ENCODE measurements around the gene COMMD4. TPM values are rescaled to one million over a fixed set of nuclear protein-coding genes. Genes with fewer than 3 reads are reported as not detected.
"Not testable (repeated sequence)": the region's sequence is repeated elsewhere in the genome, so short reads cannot be mapped to it uniquely, and the experiment has no call there.

Gene COMMD4
- polyA plus RNA-seq, 1 of the 3 experiments (the other 2 are of a cell fraction) = 223 TPM

DNA sequence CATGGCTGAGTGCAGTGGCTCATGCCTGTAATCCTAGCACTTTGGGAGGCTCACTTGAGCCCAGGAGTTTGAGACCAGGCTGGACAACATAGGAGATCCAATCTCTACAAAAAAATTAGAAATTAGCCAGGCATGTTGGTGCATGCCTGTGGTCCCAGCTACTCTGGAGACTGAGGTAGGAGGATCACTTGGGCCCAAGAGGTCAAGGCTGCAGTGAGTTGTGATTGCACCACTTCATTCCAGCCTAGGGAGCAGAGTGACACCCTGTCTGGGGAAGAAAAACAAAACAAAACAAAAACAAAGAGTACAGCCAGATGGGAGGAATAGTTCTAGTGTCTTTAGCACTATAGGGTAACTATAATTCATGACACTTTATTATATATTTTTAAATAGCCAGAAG, 26.2 kb upstream of the COMMD4 start (continued):
- TF ChIP-seq, protein P1, sequence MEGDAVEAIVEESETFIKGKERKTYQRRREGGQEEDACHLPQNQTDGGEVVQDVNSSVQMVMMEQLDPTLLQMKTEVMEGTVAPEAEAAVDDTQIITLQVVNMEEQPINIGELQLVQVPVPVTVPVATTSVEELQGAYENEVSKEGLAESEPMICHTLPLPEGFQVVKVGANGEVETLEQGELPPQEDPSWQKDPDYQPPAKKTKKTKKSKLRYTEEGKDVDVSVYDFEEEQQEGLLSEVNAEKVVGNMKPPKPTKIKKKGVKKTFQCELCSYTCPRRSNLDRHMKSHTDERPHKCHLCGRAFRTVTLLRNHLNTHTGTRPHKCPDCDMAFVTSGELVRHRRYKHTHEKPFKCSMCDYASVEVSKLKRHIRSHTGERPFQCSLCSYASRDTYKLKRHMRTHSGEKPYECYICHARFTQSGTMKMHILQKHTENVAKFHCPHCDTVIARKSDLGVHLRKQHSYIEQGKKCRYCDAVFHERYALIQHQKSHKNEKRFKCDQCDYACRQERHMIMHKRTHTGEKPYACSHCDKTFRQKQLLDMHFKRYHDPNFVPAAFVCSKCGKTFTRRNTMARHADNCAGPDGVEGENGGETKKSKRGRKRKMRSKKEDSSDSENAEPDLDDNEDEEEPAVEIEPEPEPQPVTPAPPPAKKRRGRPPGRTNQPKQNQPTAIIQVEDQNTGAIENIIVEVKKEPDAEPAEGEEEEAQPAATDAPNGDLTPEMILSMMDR (IDR thresholded peaks at IDR 0.05) = no peak
- TF ChIP-seq NFIC (IDR thresholded peaks at IDR 0.05; ENCODE audit: borderline replicate concordance) (no peak), EP300 (IDR thresholded peaks at IDR 0.05; ENCODE audit: borderline replicate concordance in 1 of 2, low read depth in 1 of 2, low read length in 1 of 2) (no peak), SMC3 (IDR thresholded peaks at IDR 0.05; ENCODE audit: low read depth, low read length) (no peak), POLR2AphosphoS5 (IDR thresholded peaks at IDR 0.05; ENCODE audit: low read depth, low read length) (no peak), FOXM1 (IDR thresholded peaks at IDR 0.05; ENCODE audit: low read depth) (no peak)

DNA sequence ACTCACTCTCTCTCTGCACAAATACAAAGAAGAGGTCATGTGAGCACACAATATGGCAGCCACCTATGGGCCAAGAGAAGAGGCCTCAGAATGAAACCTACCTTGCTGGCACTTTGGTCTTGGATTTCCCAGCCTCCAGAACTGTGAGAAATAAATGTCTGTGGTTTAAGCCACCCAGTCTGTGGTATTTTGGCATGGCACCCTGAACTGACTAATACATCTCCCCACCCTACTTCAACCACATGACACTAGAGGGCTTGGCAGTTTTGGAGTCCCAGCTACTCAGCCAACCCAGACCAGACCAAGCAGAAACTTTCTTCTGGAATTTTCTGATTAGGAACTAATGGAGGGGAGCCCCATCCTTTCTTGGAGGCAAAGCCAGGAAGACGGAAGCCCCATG, 23.3 kb upstream of the COMMD4 start:
- not testable (repeated sequence) for H3K79me2 ChIP-seq (ENCODE audit: insufficient read depth)

DNA sequence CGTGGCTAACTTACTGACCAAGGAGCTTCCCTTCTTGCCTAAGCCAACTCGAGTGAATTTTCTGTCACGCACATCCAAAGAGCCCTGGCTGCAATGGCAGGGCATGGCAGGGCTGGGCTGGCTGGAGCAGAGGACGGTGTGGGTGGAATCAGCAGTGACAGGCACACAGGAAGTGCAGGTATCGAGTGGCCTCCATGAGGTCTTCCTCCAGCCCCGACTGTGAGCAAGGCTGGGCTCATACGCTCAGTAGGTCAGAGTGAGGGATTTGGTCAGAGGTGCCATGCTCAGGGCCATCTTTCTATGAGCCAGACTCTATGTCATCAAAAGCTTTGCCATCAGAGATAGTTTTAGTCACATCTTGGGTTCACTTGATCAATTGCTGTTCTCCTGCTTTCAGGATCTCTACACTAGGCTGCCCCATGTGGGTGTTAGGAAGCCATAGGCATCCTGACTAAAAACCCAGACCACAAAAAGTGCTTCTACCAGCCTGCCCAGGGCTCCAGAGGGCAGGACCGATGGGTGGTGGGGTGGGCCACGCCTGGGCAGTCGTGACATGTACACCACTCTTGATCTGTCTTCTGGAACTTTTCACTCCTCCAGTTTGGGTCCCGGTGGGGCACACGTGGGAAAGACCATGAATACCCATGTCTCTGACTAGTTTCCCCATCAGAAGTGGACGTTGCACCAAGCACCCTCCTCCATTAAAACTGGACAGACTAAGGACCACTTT, 22.6 kb upstream of the COMMD4 start:
- Histone ChIP-seq H3F3A (replicated peaks; ENCODE audit: insufficient read depth) (no peaks in the 10 kb centered on the region), H3K36me3 (replicated peaks in 1 of 2; ENCODE audit: control insufficient read depth in 1 of 2, insufficient read depth in 2 of 2, low read length in 1 of 2) (no peaks in the 10 kb centered on the region), H3K27ac (ENCODE audit: low read depth in 2 of 2, low read length in 1 of 2) (no peak overlapping the region), H3K79me2 (ENCODE audit: insufficient read depth) (no peaks in the 10 kb centered on the region), H3K27me3 (ENCODE audit: insufficient read depth) (peaks cover 9% of the 10 kb centered on the region; the same call in 1 of the 2 replicates), H3K4me1 (ENCODE audit: control insufficient read depth in 1 of 2, insufficient read depth in 2 of 2, low read depth in 1 of 2, low read length in 1 of 2) (no peaks in the 10 kb centered on the region), H2AFZ (ENCODE audit: low read depth) (no peak overlapping the region), H3K9ac (no peak overlapping the region), H3K4me3 (ENCODE audit: low read depth in 2 of 2, low read length in 1 of 2) (no peak overlapping the region), H3K9me3 (no peaks in the 10 kb centered on the region), H3K4me2 (no peak overlapping the region), H3K9me2 (no peaks in the 10 kb centered on the region), H4K20me1 (ENCODE audit: insufficient read depth) (no peaks in the 10 kb centered on the region)
- ChIA-PET CTCF (no interaction called here), POLR2A (no interaction called here)
- no peak for DNase-seq
- 48% methylated on average over 10 of the region's 13 CpGs for WGBS (ENCODE audit: low lambda C conversion rate)
- TF ChIP-seq SIN3A (IDR thresholded peaks at IDR 0.05; ENCODE audit: borderline replicate concordance, low read depth, low read length) (no peak), TEAD4 (IDR thresholded peaks at IDR 0.05; ENCODE audit: borderline replicate concordance, insufficient read depth) (no peak), RCOR1 (IDR thresholded peaks at IDR 0.05; ENCODE audit: low read length) (no peak), TCF12 (IDR thresholded peaks at IDR 0.05) (no peak), SMC3 (IDR thresholded peaks at IDR 0.05; ENCODE audit: low read depth, low read length) (no peak), TAF1 (IDR thresholded peaks at IDR 0.05; ENCODE audit: borderline replicate concordance, low read depth, low read length) (no peak)
- TF ChIP-seq, protein P2, sequence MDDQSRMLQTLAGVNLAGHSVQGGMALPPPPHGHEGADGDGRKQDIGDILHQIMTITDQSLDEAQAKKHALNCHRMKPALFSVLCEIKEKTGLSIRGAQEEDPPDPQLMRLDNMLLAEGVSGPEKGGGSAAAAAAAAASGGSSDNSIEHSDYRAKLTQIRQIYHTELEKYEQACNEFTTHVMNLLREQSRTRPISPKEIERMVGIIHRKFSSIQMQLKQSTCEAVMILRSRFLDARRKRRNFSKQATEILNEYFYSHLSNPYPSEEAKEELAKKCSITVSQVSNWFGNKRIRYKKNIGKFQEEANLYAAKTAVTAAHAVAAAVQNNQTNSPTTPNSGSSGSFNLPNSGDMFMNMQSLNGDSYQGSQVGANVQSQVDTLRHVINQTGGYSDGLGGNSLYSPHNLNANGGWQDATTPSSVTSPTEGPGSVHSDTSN (IDR thresholded peaks at IDR 0.05) = no peak
- TF ChIP-seq, protein P3, sequence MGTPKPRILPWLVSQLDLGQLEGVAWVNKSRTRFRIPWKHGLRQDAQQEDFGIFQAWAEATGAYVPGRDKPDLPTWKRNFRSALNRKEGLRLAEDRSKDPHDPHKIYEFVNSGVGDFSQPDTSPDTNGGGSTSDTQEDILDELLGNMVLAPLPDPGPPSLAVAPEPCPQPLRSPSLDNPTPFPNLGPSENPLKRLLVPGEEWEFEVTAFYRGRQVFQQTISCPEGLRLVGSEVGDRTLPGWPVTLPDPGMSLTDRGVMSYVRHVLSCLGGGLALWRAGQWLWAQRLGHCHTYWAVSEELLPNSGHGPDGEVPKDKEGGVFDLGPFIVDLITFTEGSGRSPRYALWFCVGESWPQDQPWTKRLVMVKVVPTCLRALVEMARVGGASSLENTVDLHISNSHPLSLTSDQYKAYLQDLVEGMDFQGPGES (IDR thresholded peaks at IDR 0.05; ENCODE audit: low read depth, low read length) = no peak

More for the DNA sequence above, 23.3 kb upstream of the COMMD4 start:
- H3K27ac ChIP-seq (ENCODE audit: low read depth in 2 of 2, low read length in 1 of 2); H3K9ac ChIP-seq; H3K4me1 ChIP-seq (ENCODE audit: control insufficient read depth in 1 of 2, insufficient read depth in 2 of 2, low read depth in 1 of 2, low read length in 1 of 2); H3K4me2 ChIP-seq; CTCF ChIA-PET; H3K9me2 ChIP-seq; DNase-seq; H3F3A ChIP-seq (replicated peaks; ENCODE audit: insufficient read depth); H3K36me3 ChIP-seq (replicated peaks in 1 of 2; ENCODE audit: control insufficient read depth in 1 of 2, insufficient read depth in 2 of 2, low read length in 1 of 2); POLR2A ChIA-PET; H2AFZ ChIP-seq (ENCODE audit: low read depth); H3K4me3 ChIP-seq (ENCODE audit: low read depth in 2 of 2, low read length in 1 of 2); H3K9me3 ChIP-seq; H4K20me1 ChIP-seq (ENCODE audit: insufficient read depth): not testable (repeated sequence)
- H3K27me3 ChIP-seq (ENCODE audit: insufficient read depth) = peaks cover 17% of the 10 kb centered on the region; the same call in 1 of the 2 replicates
- WGBS (ENCODE audit: low lambda C conversion rate) = 100% methylated on average over 1 of the region's 1 CpG

Measured in SK-N-SH (cell line).